ENCODE data around the gene PCSK4.
"Not testable (repeated sequence)": the region's sequence is repeated elsewhere in the genome, so short reads cannot be mapped to it uniquely, and the experiment has no call there.

The PCSK4 gene

GRCh38 chr19:1501200-1501595 lies 11.0 kb upstream of the PCSK4 start:
- no peak overlapping the region for H3K27ac ChIP-seq (ENCODE audit: low read depth, low read length)
- no peaks in the 10 kb centered on the region for H3K27me3 ChIP-seq (ENCODE audit: insufficient read depth, low read length, poor library complexity)
- H4K8ac ChIP-seq (ENCODE audit: low read depth, low read length) = no peak overlapping the region
- no peak overlapping the region for H3K18ac ChIP-seq (ENCODE audit: low read length)
- H3K79me1 ChIP-seq (ENCODE audit: low read length) = no peaks in the 10 kb centered on the region
- no peaks in the 10 kb centered on the region for H3K36me3 ChIP-seq (ENCODE audit: control insufficient read depth, insufficient read depth, low read length)
- no peak overlapping the region for H3K9ac ChIP-seq (ENCODE audit: low read length)
- H2BK15ac ChIP-seq (replicated peaks; ENCODE audit: low read depth) = no peak overlapping the region
- H3K4me3 ChIP-seq (ENCODE audit: low read length) = no peak overlapping the region
- H2BK5ac ChIP-seq (ENCODE audit: low read length) = no peak overlapping the region
- H3K23ac ChIP-seq (ENCODE audit: low read length) = no peak overlapping the region
- H2AK5ac ChIP-seq (ENCODE audit: low read length) = no peak overlapping the region
- DNase-seq = no peak
- H4K5ac ChIP-seq (ENCODE audit: low read length) = no peak overlapping the region
- no CpG with 5 or more reads among the region's 9 CpGs for WGBS (ENCODE audit: extremely low coverage, insufficient coverage, low lambda C conversion rate)
- H3K56ac ChIP-seq (ENCODE audit: low read length) = no peak overlapping the region
- H3K79me2 ChIP-seq (ENCODE audit: control insufficient read depth, insufficient read depth, low read length) = no peaks in the 10 kb centered on the region
- H3K4me1 ChIP-seq (ENCODE audit: control insufficient read depth, low read depth, low read length) = no peaks in the 10 kb centered on the region
- no peak overlapping the region for H3K4ac ChIP-seq (ENCODE audit: low read depth, low read length)
- H2BK120ac ChIP-seq (ENCODE audit: low read depth, low read length) = no peak overlapping the region
- H3K4me2 ChIP-seq (ENCODE audit: low read length) = no peak overlapping the region

- not testable (repeated sequence) for H3K27me3 ChIP-seq (ENCODE audit: insufficient read depth, low read length, poor library complexity); H2BK15ac ChIP-seq (replicated peaks; ENCODE audit: low read depth); H3K56ac ChIP-seq (ENCODE audit: low read length); H3K9ac ChIP-seq (ENCODE audit: low read length); H3K79me2 ChIP-seq (ENCODE audit: control insufficient read depth, insufficient read depth, low read length); H3K36me3 ChIP-seq (ENCODE audit: control insufficient read depth, insufficient read depth, low read length); H3K4ac ChIP-seq (ENCODE audit: low read depth, low read length); H3K4me2 ChIP-seq (ENCODE audit: low read length); H2BK5ac ChIP-seq (ENCODE audit: low read length); H3K4me1 ChIP-seq (ENCODE audit: control insufficient read depth, low read depth, low read length); H3K4me3 ChIP-seq (ENCODE audit: low read length); H4K5ac ChIP-seq (ENCODE audit: low read length); H2BK120ac ChIP-seq (ENCODE audit: low read depth, low read length); H3K79me1 ChIP-seq (ENCODE audit: low read length); H4K8ac ChIP-seq (ENCODE audit: low read depth, low read length); H3K23ac ChIP-seq (ENCODE audit: low read length); H3K18ac ChIP-seq (ENCODE audit: low read length); H3K27ac ChIP-seq (ENCODE audit: low read depth, low read length); H2AK5ac ChIP-seq (ENCODE audit: low read length); DNase-seq
- WGBS (ENCODE audit: extremely low coverage, insufficient coverage, low lambda C conversion rate) = no CpG with 5 or more reads among the region's 34 CpGs
Measured at GRCh38 chr19:1499231-1499630, 9.1 kb upstream of the PCSK4 start.

DNA sequence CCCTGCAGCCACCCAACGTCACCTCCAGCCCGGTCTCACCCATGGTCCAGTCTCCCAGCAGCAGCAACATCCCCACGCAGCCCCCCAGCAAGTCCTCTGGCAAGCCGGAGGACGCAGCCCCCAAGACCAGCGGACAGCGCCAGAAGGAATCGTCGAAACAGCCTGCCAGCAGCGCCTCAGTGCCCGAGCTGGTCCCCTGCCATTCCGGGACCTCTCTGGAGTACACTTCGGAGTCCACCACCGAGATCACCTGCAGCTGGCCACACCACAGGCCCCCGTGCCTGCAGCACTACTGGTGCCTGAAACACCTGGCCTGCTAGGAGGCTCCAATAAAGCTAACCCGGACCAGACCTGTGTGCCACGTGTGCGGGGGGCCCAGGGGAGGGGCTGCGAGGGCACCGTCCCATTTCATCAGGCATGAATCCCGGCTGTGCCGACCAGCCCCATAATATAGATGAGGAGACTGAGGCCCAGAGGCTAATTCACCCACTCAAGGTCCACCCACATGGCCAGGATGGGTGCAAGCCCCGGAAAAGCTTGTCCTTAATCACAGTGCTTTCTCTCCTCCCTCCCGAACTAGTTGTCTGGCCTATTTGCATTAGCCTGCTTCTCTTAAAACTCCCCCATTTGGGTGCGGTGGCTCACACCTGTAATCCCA lies 7.6 kb upstream of the PCSK4 start:
- WGBS (ENCODE audit: extremely low coverage, insufficient coverage, low lambda C conversion rate) = no CpG with 5 or more reads among the region's 25 CpGs
- Histone ChIP-seq H3K36me3 (ENCODE audit: control insufficient read depth, insufficient read depth, low read length) (no peaks in the 10 kb centered on the region), H3K27me3 (ENCODE audit: insufficient read depth, low read length, poor library complexity) (no peaks in the 10 kb centered on the region), H3K4me1 (ENCODE audit: control insufficient read depth, low read depth, low read length) (no peaks in the 10 kb centered on the region), H3K9ac (ENCODE audit: low read length) (no peak overlapping the region), H4K8ac (ENCODE audit: low read depth, low read length) (no peak overlapping the region), H3K27ac (ENCODE audit: low read depth, low read length) (no peak overlapping the region), H3K4me3 (ENCODE audit: low read length) (no peak overlapping the region), H3K23ac (ENCODE audit: low read length) (no peak overlapping the region), H2AK5ac (ENCODE audit: low read length) (no peak overlapping the region), H2BK15ac (replicated peaks; ENCODE audit: low read depth) (no peak overlapping the region), H2BK120ac (ENCODE audit: low read depth, low read length) (no peak overlapping the region), H3K79me2 (ENCODE audit: control insufficient read depth, insufficient read depth, low read length) (no peaks in the 10 kb centered on the region), H3K56ac (ENCODE audit: low read length) (no peak overlapping the region), H2BK5ac (ENCODE audit: low read length) (no peak overlapping the region), H3K4me2 (ENCODE audit: low read length) (no peak overlapping the region), H3K18ac (ENCODE audit: low read length) (no peak overlapping the region), H3K79me1 (ENCODE audit: low read length) (no peaks in the 10 kb centered on the region), H4K5ac (ENCODE audit: low read length) (no peak overlapping the region), H3K4ac (ENCODE audit: low read depth, low read length) (no peak overlapping the region)
- no peak for DNase-seq

DNA sequence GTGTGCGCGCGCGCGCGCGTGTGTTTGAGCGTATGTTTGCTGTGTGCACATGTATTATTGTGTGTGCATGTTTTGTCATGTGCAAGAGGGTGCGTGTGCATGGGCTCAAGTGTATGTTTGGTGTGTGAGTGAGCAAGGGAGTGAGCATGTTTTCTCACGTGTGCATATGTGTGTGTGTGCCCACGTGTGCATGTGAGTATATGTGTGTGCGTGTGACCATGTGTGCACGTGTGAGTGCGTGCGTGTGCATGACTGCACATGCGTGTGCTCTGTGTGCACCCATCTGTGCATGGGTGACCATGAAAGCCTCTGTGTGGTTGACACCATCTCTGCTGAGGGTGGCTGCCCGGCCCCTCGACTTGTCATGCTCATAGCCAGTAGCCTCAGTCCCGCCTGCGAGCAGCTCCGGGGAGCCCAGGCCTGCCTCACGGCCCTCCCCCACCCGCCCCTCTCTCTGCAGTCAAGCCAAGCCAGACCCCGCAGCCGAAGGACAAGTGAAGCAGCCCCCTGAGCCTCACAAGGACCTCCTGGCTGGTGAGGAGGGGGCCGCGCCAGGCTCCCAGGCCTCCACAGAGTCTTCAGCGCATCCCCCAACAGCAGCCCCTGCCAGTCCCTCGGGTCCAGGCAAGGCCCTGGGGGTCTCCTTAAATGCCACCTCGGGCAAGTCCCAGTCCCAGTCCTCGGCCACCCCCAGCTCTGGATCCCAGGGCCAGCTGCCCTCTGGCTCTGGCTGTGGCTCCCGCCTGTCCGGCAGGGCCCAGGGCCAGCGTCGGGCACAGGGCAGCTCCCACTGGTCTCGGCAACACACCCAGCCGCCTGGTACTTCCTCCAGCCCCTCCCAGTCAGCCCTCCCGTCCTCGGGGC lies 6.8 kb upstream of the PCSK4 start:
- Histone ChIP-seq H3K4ac (ENCODE audit: low read depth, low read length) (no peak overlapping the region), H3K4me2 (ENCODE audit: low read length) (no peak overlapping the region), H3K56ac (ENCODE audit: low read length) (no peak overlapping the region), H2AK5ac (ENCODE audit: low read length) (no peak overlapping the region), H2BK15ac (replicated peaks; ENCODE audit: low read depth) (no peak overlapping the region), H3K27me3 (ENCODE audit: insufficient read depth, low read length, poor library complexity) (no peaks in the 10 kb centered on the region), H4K8ac (ENCODE audit: low read depth, low read length) (no peak overlapping the region), H3K36me3 (ENCODE audit: control insufficient read depth, insufficient read depth, low read length) (no peaks in the 10 kb centered on the region), H3K27ac (ENCODE audit: low read depth, low read length) (no peak overlapping the region), H3K4me3 (ENCODE audit: low read length) (no peak overlapping the region), H3K9ac (ENCODE audit: low read length) (no peak overlapping the region), H3K79me2 (ENCODE audit: control insufficient read depth, insufficient read depth, low read length) (no peaks in the 10 kb centered on the region), H2BK120ac (ENCODE audit: low read depth, low read length) (no peak overlapping the region), H3K4me1 (ENCODE audit: control insufficient read depth, low read depth, low read length) (no peaks in the 10 kb centered on the region), H2BK5ac (ENCODE audit: low read length) (no peak overlapping the region), H3K18ac (ENCODE audit: low read length) (no peak overlapping the region), H3K79me1 (ENCODE audit: low read length) (no peaks in the 10 kb centered on the region), H3K23ac (ENCODE audit: low read length) (no peak overlapping the region), H4K5ac (ENCODE audit: low read length) (no peak overlapping the region)
- WGBS (ENCODE audit: extremely low coverage, insufficient coverage, low lambda C conversion rate) = no CpG with 5 or more reads among the region's 39 CpGs
- no peak for DNase-seq

GRCh38 chr19:1495799-1496713 lies 5.9 kb upstream of the PCSK4 start:
- no peak overlapping the region for H3K4me2 ChIP-seq (ENCODE audit: low read length)
- H3K79me1 ChIP-seq (ENCODE audit: low read length) = no peaks in the 10 kb centered on the region
- H4K5ac ChIP-seq (ENCODE audit: low read length) = no peak overlapping the region
- H3K27ac ChIP-seq (ENCODE audit: low read depth, low read length) = no peak overlapping the region
- H2BK15ac ChIP-seq (replicated peaks; ENCODE audit: low read depth) = no peak overlapping the region
- H3K23ac ChIP-seq (ENCODE audit: low read length) = no peak overlapping the region
- peaks cover 4% of the 10 kb centered on the region for H3K27me3 ChIP-seq (ENCODE audit: insufficient read depth, low read length, poor library complexity)
- H3K4ac ChIP-seq (ENCODE audit: low read depth, low read length) = no peak overlapping the region
- no peaks in the 10 kb centered on the region for H3K36me3 ChIP-seq (ENCODE audit: control insufficient read depth, insufficient read depth, low read length)
- no peaks in the 10 kb centered on the region for H3K4me1 ChIP-seq (ENCODE audit: control insufficient read depth, low read depth, low read length)
- H3K18ac ChIP-seq (ENCODE audit: low read length) = no peak overlapping the region
- WGBS (ENCODE audit: extremely low coverage, insufficient coverage, low lambda C conversion rate) = no CpG with 5 or more reads among the region's 40 CpGs
- H3K4me3 ChIP-seq (ENCODE audit: low read length) = no peak overlapping the region
- H2AK5ac ChIP-seq (ENCODE audit: low read length) = no peak overlapping the region
- no peak overlapping the region for H2BK5ac ChIP-seq (ENCODE audit: low read length)
- no peak overlapping the region for H3K56ac ChIP-seq (ENCODE audit: low read length)
- H3K9ac ChIP-seq (ENCODE audit: low read length) = no peak overlapping the region
- H3K79me2 ChIP-seq (ENCODE audit: control insufficient read depth, insufficient read depth, low read length) = no peaks in the 10 kb centered on the region
- H2BK120ac ChIP-seq (ENCODE audit: low read depth, low read length) = no peak overlapping the region
- H4K8ac ChIP-seq (ENCODE audit: low read depth, low read length) = no peak overlapping the region
- DNase-seq = no peak

Data from mesendoderm (in vitro differentiated cells).